T-helper 1 cell treated with Interleukin-12 subunit alpha and Interleukin-12 subunit beta and Interleukin-4 antibody, amounts not matched to agents 30 μg/mL and 1 μg/mL, for 36 hours (primary cell): ENCODE measurements around the gene PTBP3.
"Not testable (repeated sequence)": the region's sequence is repeated elsewhere in the genome, so short reads cannot be mapped to it uniquely, and the experiment has no call there.

ENCODE experiments used
- H3K27ac Mint-ChIP-seq: one replicate; pipeline ENCODE4 v1.8.0; 2021; ENCODE audit warnings: mild to moderate bottlenecking, mixed read lengths
- H3K27me3 Mint-ChIP-seq: one replicate; pipeline ENCODE4 v1.8.0; 2021; ENCODE audit warnings: low read depth, mixed read lengths
- H3K36me3 Mint-ChIP-seq: one replicate; pipeline ENCODE4 v1.8.0; 2021; ENCODE audit warnings: low read depth, mixed read lengths
- H3K4me1 Mint-ChIP-seq: one replicate; pipeline ENCODE4 v1.8.0; 2021; ENCODE audit warnings: low read depth, mixed read lengths
- H3K4me3 Mint-ChIP-seq: one replicate; pipeline ENCODE4 v1.8.0; 2021; ENCODE audit warnings: mild to moderate bottlenecking, moderate library complexity, mixed read lengths
- H3K9me3 Mint-ChIP-seq: one replicate; pipeline ENCODE4 v1.8.0; 2021; ENCODE audit warnings: mixed read lengths

Gene PTBP3

DNA sequence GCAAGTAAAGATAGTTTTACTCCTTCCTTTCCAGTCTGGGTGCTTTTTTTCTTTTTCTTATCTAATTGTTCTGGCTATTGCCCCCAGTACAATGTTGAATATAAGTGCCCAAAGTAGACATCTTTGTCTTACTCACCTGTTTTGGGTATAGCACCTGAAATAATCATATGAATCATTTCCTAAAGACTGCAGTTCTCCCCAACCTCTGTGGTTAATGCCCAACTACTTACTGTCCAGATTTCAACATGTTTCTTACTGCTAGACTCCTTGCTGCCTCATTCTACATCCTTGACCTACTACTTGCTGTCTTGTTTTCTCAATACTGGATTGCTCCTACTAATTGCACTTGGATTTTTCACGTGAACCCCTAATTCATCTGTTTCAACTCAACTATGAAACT, 37.6 kb upstream of the PTBP3 start:
- Mint-ChIP-seq H3K27ac (no peak overlapping the region), H3K36me3 (peaks cover 14% of the 10 kb centered on the region), H3K9me3 (peaks cover 17% of the 10 kb centered on the region), H3K4me1 (no peaks in the 10 kb centered on the region), H3K27me3 (no peaks in the 10 kb centered on the region), H3K4me3 (no peak overlapping the region)

- H3K4me1 Mint-ChIP-seq: no peaks in the 10 kb centered on the region
- peaks cover 24% of the 10 kb centered on the region for H3K9me3 Mint-ChIP-seq
- H3K27me3 Mint-ChIP-seq: peaks cover 8% of the 10 kb centered on the region
- peaks cover 15% of the 10 kb centered on the region for H3K36me3 Mint-ChIP-seq
- H3K4me3 Mint-ChIP-seq: no peak overlapping the region
- no peak overlapping the region for H3K27ac Mint-ChIP-seq
Observed at GRCh38 chr9:112369817-112370216, 36.4 kb upstream of the PTBP3 start.

GRCh38 chr9:112367465-112367864, 34.0 kb upstream of the PTBP3 start:
- H3K4me1 Mint-ChIP-seq: no peaks in the 10 kb centered on the region
- peaks cover 10% of the 10 kb centered on the region for H3K36me3 Mint-ChIP-seq
- no peak overlapping the region for H3K4me3 Mint-ChIP-seq
- H3K27me3 Mint-ChIP-seq: peaks cover 18% of the 10 kb centered on the region
- H3K9me3 Mint-ChIP-seq: peaks cover 24% of the 10 kb centered on the region
- no peak overlapping the region for H3K27ac Mint-ChIP-seq

DNA sequence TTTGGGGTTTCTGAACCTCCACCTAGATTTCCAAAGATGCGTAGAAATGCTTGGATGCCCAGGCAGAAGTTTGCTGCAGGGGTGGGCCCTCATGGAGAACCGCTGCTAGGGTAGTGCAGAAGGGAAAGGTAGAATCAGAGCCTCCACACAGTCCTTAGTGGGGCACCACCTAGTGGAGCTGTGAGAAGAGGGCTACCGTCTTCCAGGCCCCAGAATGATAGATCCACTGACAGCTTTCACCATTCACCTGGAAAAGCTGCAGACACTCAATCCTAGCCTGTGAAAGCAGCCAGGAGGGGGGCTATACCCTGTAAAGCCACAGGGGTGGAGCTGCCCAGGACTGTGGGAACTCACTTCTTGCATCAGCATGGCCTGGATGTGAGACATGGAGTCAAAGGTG, 33.2 kb upstream of the PTBP3 start:
- Mint-ChIP-seq H3K27ac (no peak overlapping the region), H3K36me3 (peaks cover 9% of the 10 kb centered on the region), H3K27me3 (peaks cover 19% of the 10 kb centered on the region), H3K4me1 (no peaks in the 10 kb centered on the region), H3K9me3 (peaks cover 24% of the 10 kb centered on the region), H3K4me3 (no peak overlapping the region)

GRCh38 chr9:112365257-112365656, 31.8 kb upstream of the PTBP3 start:
- H3K4me1 Mint-ChIP-seq, H3K27ac Mint-ChIP-seq, H3K4me3 Mint-ChIP-seq, H3K36me3 Mint-ChIP-seq: not testable (repeated sequence)
- Mint-ChIP-seq H3K9me3 (peaks cover 24% of the 10 kb centered on the region), H3K27me3 (peaks cover 19% of the 10 kb centered on the region)

GRCh38 chr9:112364761-112365160, 31.3 kb upstream of the PTBP3 start:
- H3K4me1 Mint-ChIP-seq: peaks cover 2% of the 10 kb centered on the region
- peaks cover 5% of the 10 kb centered on the region for H3K36me3 Mint-ChIP-seq
- H3K9me3 Mint-ChIP-seq: peaks cover 21% of the 10 kb centered on the region
- H3K27ac Mint-ChIP-seq: no peak overlapping the region
- no peak overlapping the region for H3K4me3 Mint-ChIP-seq
- peaks cover 19% of the 10 kb centered on the region for H3K27me3 Mint-ChIP-seq

- Mint-ChIP-seq H3K36me3 (peaks cover 5% of the 10 kb centered on the region), H3K9me3 (peaks cover 7% of the 10 kb centered on the region), H3K4me3 (no peak overlapping the region), H3K27me3 (peaks cover 19% of the 10 kb centered on the region), H3K27ac (no peak overlapping the region), H3K4me1 (peaks cover 2% of the 10 kb centered on the region)
Observed at GRCh38 chr9:112361601-112362000, 28.2 kb upstream of the PTBP3 start.

DNA sequence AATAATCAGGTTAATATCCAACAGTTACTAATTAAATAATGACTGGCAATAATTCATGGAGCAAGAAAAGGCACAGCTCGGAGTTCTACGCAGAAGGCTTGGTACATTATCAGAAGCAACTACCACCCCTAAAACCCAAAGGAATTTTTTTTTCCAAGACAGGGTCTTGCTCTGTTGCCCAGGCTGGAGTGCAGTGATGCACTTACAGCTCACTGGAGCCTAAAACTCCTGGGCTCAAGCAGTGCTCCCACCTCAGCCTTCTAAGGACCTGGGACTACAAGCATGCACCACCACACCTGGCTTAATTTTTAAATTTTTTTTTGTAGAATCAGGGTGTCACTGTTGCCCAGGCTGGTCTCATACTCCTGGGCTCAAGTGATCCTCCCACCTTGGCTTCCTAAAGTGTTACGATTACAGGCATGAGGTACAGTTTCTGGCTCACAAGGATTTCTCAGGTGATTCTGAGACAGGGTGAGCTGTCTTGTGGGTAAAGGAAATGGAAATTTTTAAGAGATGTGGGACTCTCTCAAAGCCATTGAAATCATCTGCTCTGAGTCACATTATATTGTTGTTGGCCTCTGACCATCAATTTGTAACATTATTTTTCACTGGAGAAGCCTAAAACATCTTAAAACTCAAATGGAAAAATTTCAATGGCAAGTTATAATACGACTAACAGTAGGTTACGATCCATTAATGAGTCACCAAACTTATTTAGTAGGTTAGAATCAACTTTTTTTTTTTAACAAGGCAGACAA, 26.8 kb upstream of the PTBP3 start:
- Mint-ChIP-seq H3K4me3 (no peak overlapping the region), H3K4me1 (peaks cover 8% of the 10 kb centered on the region), H3K9me3 (peaks cover 3% of the 10 kb centered on the region), H3K27me3 (peaks cover 14% of the 10 kb centered on the region), H3K36me3 (peaks cover 2% of the 10 kb centered on the region), H3K27ac (no peak overlapping the region)

GRCh38 chr9:112355427-112355897, 22.0 kb upstream of the PTBP3 start:
- H3K27me3 Mint-ChIP-seq: no peaks in the 10 kb centered on the region
- no peaks in the 10 kb centered on the region for H3K36me3 Mint-ChIP-seq
- no peak overlapping the region for H3K27ac Mint-ChIP-seq
- H3K4me1 Mint-ChIP-seq: peaks cover 20% of the 10 kb centered on the region
- H3K9me3 Mint-ChIP-seq: no peaks in the 10 kb centered on the region
- no peak overlapping the region for H3K4me3 Mint-ChIP-seq

- Mint-ChIP-seq H3K27me3 (no peaks in the 10 kb centered on the region), H3K9me3 (no peaks in the 10 kb centered on the region), H3K27ac (no peak overlapping the region), H3K4me3 (no peak overlapping the region), H3K4me1 (peaks cover 18% of the 10 kb centered on the region), H3K36me3 (no peaks in the 10 kb centered on the region)
Observed at GRCh38 chr9:112354081-112354743, 20.8 kb upstream of the PTBP3 start.

GRCh38 chr9:112352209-112352608, 18.8 kb upstream of the PTBP3 start:
- peaks cover 29% of the 10 kb centered on the region for H3K4me1 Mint-ChIP-seq
- H3K9me3 Mint-ChIP-seq: no peaks in the 10 kb centered on the region
- no peak overlapping the region for H3K4me3 Mint-ChIP-seq
- no peak overlapping the region for H3K27ac Mint-ChIP-seq
- H3K27me3 Mint-ChIP-seq: no peaks in the 10 kb centered on the region
- no peaks in the 10 kb centered on the region for H3K36me3 Mint-ChIP-seq

- no peaks in the 10 kb centered on the region for H3K36me3 Mint-ChIP-seq
- H3K4me1 Mint-ChIP-seq: peaks cover 29% of the 10 kb centered on the region
- no peaks in the 10 kb centered on the region for H3K27me3 Mint-ChIP-seq
- H3K9me3 Mint-ChIP-seq: no peaks in the 10 kb centered on the region
- no peak overlapping the region for H3K27ac Mint-ChIP-seq
- H3K4me3 Mint-ChIP-seq: no peak overlapping the region
Observed at GRCh38 chr9:112351184-112351583, 17.8 kb upstream of the PTBP3 start.

DNA sequence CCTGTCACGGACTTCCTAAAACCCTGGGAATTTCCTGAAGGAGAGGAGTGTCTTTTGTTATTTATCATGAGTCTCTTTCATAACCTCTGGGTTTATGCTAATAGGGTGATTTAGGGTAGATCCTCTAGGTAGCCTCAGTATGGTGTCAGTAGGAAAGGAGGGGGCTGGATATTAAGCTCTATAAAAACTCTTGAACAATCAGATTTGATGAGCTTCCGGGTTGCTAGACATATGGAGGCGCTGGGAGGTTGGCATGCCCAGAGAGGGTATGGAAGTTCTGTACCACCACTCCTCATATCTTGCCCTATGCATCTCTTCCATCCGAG, 15.6 kb upstream of the PTBP3 start:
- H3K4me3 Mint-ChIP-seq: peak overlapping the region; percentile 80

DNA sequence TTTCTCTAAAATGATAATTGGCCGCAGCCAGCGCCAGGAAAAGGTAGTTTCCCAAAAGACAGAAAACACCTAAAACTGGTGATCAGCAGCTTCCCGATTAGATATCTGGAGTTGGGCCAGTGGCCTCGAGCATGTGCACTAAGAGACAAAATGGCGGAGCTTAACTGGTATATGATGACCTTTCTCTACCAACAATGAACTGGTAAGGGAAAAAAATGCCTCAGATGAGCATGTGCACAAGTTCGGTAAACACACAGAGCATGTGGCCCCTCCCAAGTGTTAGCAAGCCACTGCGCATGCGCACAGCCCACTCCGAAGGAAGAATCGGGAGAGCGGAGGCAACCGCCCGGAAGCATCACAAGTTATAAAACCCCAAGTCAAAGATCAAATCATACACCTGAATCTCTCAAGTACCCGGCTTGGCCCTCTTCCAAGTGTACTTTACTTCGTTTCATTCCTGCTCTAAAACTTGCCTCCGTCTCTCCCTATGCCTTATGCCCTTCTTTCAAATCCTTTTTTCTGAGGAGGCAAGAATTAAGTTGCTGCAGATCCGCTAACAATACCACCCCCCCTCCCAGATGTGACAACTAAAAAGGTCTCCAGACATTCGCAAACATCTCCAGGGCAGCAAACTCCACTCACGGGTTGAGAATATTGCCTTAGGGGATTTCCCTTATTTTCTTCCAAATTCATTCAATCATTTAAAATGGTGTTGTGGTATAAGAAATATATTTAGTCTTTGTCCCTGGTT, 15.0 kb upstream of the PTBP3 start:
- Mint-ChIP-seq H3K36me3 (no peaks in the 10 kb centered on the region), H3K9me3 (no peaks in the 10 kb centered on the region), H3K27me3 (no peaks in the 10 kb centered on the region), H3K4me3 (peak overlapping the region; percentile 80), H3K27ac (peak overlapping the region; percentile 74), H3K4me1 (peaks cover 11% of the 10 kb centered on the region)

More for the DNA sequence above, 15.6 kb upstream of the PTBP3 start:
- no peaks in the 10 kb centered on the region for H3K9me3 Mint-ChIP-seq
- H3K4me1 Mint-ChIP-seq: peaks cover 12% of the 10 kb centered on the region
- no peaks in the 10 kb centered on the region for H3K36me3 Mint-ChIP-seq
- no peaks in the 10 kb centered on the region for H3K27me3 Mint-ChIP-seq
- H3K27ac Mint-ChIP-seq: no peak overlapping the region

- Mint-ChIP-seq H3K9me3 (no peaks in the 10 kb centered on the region), H3K4me1 (no peaks in the 10 kb centered on the region), H3K27ac (no peak overlapping the region), H3K27me3 (no peaks in the 10 kb centered on the region), H3K4me3 (no peak overlapping the region), H3K36me3 (no peaks in the 10 kb centered on the region)
Observed at GRCh38 chr9:112341730-112342129, 8.3 kb upstream of the PTBP3 start.
